Fibroblast of pulmonary artery (primary cell): ENCODE measurements around the gene PAM16.

ENCODE experiments used
- DNase-seq: peaks from one replicate; pipeline ENCODE4 v3.0.0-alpha.2; 2010; ENCODE audit warnings: low read depth
- H3K4me3 ChIP-seq: replicated peaks from 2 replicates; pipeline ENCODE4 v1.5.1; 2011; ENCODE audit warnings: low read depth, mild to moderate bottlenecking, control low read depth, low read length, moderate library complexity
- TF ChIP-seq, protein P1 (sequence below): IDR thresholded peaks from 2 replicates; pipeline ENCODE4 v1.5.1; 2011; ENCODE audit warnings: mild to moderate bottlenecking, control low read depth, low read length, inconsistent platforms; ENCODE audit errors: missing control alignments

Gene PAM16

DNA sequence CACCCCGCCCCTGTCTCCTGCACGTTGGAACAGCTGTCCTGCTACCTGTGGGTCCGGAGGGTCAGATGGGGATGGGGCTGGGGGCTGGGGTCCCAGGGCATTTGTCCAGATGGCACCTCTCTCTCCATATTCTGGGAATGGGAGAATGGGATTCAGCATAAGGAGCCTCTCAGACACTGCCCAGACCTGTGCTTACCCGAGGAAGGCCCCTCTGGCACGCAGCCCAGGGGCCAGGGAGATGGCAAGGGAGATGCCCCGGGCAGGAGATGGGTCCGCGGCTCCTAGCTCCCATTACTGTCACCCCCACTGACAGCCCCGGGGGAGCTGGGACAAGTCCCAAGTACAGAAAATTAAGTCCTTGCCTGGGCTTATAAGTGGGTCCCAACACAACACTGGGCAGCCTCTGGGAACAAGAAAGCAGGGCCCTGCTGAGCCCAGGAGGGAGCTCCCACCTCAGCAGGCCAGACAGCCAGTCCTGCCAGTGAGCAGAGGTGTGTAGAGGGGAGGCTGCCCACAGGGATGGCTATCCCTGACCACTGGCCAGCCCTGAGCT lies 22.3 kb upstream of the PAM16 start:
- DNase-seq = no peak
- H3K4me3 ChIP-seq = peak overlapping the region; percentile 97
- TF ChIP-seq, protein P1, sequence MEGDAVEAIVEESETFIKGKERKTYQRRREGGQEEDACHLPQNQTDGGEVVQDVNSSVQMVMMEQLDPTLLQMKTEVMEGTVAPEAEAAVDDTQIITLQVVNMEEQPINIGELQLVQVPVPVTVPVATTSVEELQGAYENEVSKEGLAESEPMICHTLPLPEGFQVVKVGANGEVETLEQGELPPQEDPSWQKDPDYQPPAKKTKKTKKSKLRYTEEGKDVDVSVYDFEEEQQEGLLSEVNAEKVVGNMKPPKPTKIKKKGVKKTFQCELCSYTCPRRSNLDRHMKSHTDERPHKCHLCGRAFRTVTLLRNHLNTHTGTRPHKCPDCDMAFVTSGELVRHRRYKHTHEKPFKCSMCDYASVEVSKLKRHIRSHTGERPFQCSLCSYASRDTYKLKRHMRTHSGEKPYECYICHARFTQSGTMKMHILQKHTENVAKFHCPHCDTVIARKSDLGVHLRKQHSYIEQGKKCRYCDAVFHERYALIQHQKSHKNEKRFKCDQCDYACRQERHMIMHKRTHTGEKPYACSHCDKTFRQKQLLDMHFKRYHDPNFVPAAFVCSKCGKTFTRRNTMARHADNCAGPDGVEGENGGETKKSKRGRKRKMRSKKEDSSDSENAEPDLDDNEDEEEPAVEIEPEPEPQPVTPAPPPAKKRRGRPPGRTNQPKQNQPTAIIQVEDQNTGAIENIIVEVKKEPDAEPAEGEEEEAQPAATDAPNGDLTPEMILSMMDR = no peak

DNA sequence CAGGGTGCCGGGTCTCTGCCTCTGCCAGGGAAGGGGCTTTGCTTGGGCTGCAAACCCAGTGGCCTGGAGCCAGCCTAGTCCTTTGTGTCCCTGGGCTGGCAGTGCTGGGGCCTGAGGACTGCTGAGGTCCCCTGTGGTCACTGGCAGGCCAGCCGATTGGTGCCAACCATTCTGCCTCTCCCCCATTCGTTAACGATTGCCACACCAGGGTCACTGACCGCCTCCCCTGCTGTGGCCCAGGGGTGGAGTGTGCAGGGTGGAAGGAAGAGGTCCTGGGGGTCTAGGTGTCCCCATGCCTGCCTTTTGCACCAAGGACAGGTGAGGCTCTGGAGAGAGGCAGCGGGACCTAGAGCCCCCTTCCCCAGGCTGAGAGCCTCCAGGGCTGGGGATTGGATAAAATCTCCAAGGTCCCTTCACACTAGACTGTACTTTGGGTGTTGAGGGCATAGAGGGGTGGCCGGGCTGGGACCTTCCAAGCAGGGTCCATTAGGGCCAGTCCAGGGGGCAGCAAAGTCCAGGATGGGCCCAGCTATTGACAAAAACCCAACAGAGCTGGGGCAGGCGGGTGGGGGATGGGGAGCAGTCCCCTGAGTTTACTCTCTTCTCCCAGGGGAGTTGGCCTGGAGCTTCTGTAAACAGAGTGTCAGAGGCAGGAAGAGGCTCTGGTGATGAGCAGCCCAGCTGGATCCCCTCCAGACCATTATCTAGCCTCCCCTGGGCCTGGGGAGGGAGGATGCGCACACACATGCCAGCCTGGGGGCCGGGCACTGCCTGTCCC lies 21.6 kb upstream of the PAM16 start:
- peak; percentile 56 for DNase-seq
- H3K4me3 ChIP-seq = peak overlapping the region; percentile 97
- TF ChIP-seq, protein P1 = no peak

DNA sequence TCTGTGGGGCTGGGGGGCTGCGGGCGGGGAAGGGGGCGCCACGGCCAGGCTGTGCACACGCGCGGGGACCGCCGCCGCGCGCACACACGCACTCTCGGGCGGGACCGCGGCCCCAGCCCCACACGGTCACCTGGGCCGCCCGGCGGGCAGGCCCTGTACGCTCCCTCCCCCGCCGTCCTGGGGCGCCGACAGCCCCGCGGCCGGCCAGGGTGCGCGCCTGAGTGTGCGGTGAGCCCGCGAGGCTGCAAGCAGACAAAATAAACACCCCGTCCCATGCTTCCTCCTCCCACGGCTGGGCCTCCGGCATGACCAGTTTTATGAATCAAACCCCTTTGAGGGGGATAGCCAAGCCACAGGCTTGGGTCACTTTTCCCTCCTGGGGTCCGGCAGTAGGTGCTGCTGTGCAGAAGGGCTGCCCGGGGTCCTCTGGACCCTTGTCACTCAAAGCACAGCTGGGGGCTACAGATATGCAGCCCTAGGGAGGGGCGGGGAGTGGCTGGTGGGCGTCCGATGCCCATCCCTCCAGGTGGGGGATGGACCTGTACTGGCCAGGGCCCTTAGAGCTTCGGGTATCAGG lies 21.0 kb upstream of the PAM16 start:
- TF ChIP-seq, protein P1 = no peak
- DNase-seq = no peak
- H3K4me3 ChIP-seq = peak overlapping the region; percentile 97

DNA sequence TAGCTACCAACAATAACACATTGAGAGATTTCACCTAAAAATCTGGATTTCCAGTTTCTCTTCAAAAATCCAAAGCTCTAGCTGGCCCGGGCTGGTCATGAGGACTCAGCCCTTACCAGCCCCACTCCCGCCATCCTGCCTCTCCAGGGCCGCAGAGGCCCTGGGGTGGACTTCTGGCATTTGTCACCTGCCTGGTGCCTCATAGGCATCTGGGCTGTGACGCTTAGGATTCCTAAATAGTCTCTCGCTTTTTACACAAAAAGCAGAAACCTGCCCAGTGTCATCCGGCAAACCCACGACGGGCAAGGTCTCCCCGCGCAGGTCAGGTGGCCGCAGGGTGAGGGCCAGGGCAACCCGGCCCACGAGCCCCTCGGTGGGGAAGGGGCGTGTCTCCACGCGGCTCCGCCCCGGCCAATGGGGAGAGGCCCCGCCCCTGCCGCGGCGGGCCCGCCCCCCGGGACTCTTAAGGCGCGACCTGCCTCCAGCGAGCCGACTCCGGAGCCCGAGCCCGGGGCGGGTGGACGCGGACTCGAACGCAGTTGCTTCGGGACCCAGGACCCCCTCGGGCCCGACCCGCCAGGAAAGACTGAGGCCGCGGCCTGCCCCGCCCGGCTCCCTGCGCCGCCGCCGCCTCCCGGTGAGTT lies 20.4 kb upstream of the PAM16 start, which contains the start of gene VASN:
VASN (plus strand) TSS at position 492 of the 644 bp plus-strand sequence. CDS start 9,030 bp downstream, outside the sequence.
- TF ChIP-seq, protein P1 = no peak
- H3K4me3 ChIP-seq = peak within 1 kb of the TSS; percentile 97
- peak; percentile 79 for DNase-seq

DNA sequence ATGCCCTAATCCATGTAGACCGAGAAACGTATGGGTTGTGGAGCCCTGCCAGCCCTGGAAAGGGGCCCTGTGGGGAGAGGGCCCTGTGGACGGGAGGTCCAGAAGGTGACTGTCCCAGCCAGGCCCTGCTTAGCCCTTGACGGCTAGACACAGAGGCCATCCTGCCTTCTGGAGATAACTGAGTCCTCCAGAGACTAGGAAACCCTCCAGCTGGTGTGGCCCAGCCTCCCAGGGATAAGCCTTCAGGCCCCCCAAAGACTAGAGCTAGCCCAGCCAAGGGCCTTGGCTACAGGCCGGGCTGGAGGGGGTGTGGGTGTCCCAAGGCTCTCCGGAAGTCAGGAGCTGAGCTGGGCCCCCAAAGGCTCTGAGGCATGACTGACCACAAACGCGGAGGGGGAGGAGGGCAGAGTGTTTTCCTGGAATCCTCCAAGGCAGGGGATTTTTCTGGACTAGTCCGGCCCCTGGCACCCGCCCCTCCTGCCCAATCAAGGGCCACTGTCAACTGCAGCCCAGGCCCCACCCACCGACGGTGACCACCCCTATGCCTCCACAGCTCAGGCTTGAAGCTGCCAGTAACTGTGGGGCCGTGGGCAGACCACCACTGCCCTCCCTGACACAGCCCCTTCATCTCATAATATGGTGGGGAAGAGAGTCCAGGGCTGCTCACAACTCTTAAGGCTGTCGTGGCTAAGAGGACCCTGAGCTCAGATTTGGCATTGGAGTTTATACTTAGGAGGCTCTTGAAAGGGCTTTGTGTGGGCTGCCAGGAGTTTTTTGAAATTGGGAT lies 19.6 kb upstream of the PAM16 start:
- H3K4me3 ChIP-seq = peak overlapping the region; percentile 97
- TF ChIP-seq, protein P1 = no peak
- peak; percentile 98 for DNase-seq

DNA sequence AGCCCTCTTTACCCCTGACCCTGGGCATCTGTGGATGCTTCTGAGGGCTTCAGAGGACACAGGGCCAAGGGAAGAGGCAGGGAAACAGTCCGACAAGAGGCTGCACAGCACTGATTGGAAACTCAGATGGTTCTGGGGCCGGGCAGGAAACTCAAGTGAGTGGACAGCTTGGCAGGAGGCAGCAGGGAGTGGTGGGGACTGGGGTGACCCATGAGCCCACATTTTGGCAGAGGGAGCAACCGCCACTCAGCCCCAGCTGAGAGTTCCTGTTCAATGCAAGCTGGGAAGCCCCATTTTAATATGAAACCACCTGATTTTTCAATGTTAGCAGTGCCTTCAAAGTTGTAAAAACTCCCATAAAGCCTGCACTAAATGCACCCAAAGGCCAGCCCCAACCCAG lies 19.0 kb upstream of the PAM16 start:
- no peak overlapping the region for H3K4me3 ChIP-seq
- no peak for DNase-seq
- TF ChIP-seq, protein P1 = no peak
